Fibroblast of villous mesenchyme (primary cell): ENCODE data around the gene SLC1A2. TPM values are rescaled to one million over a fixed set of nuclear protein-coding genes. Genes with fewer than 3 reads are reported as not detected.
A peak's percentile ranks its signal among the peaks of the same experiment; 100 is the strongest.

Experiments
- DNase-seq: peaks from one replicate; pipeline ENCODE4 v3.0.0-alpha.2; 2010; ENCODE audit warnings: low read depth
- H3K4me3 ChIP-seq: 2 replicates; pipeline ENCODE4 v1.5.1; 2011; ENCODE audit warnings: low read depth, mild to moderate bottlenecking, low read length
- CTCF ChIP-seq: IDR thresholded peaks from 2 replicates; pipeline ENCODE4 v1.5.1; 2012; ENCODE audit warnings: low read depth, mild to moderate bottlenecking, low read length; ENCODE audit not compliant: insufficient read depth
- total RNA-seq: library from RNA; depleted of rRNA; stranded (reverse); fragments of >200 nt; gene quantifications from 2 replicates; pipeline ENCODE4 v1.2.3, GENCODE V29; 2012

The SLC1A2 gene
- total RNA-seq, 1 donor: 23.7 TPM

GRCh38 chr11:35223371-35223796 lies 196.0 kb downstream of the SLC1A2 start:
- DNase-seq: peak; percentile 84

DNA sequence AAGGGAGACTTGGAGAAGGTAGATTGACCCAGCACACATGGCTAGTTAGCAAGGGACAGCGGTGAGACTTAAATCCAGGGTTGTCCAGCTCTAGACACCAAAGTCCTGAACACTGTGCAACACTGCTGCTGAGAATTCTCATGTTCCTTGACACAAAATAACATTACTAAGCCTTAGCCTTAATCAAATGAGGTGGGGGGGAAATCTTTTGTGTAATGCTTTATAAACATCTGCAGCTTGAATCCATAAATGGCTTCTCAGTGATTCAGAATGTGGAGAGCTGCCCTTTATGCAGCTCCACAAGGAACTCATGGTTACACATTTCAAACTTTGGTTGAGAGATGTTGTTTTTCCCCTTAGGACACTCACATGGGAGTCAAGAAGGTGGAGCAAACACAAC lies 200.4 kb downstream of the SLC1A2 start:
- no peak overlapping the region for H3K4me3 ChIP-seq
- no peak for TF ChIP-seq CTCF
- DNase-seq: peak; percentile 40

More at GRCh38 chr11:35223371-35223796, 196.0 kb downstream of the SLC1A2 start:
- H3K4me3 ChIP-seq: no peak overlapping the region
- no peak for TF ChIP-seq CTCF

- peak; percentile 66 for DNase-seq
- H3K4me3 ChIP-seq: no peak overlapping the region
- TF ChIP-seq CTCF: no peak
Measured at GRCh38 chr11:35216962-35217678, 202.2 kb downstream of the SLC1A2 start.

DNA sequence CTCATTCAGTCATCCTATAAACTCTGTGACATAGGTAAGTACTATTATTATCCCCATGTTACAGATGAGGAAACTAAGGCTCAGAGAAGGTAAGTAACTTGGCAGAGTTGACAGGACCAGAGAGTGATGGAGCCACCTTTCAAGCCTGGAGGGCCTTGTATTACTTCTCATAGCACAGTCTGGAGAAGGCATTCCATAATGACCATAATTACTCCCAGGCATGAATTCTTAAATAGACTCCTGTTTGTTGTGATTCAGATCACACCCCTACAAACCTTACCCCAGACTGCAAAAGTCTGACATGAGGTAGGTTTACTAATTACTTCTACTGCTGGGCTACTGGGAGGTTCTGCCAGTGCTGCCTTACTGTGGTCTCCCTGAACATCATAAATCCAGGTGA lies 203.4 kb downstream of the SLC1A2 start:
- H3K4me3 ChIP-seq: no peak overlapping the region
- no peak for DNase-seq
- TF ChIP-seq CTCF: no peak

DNA sequence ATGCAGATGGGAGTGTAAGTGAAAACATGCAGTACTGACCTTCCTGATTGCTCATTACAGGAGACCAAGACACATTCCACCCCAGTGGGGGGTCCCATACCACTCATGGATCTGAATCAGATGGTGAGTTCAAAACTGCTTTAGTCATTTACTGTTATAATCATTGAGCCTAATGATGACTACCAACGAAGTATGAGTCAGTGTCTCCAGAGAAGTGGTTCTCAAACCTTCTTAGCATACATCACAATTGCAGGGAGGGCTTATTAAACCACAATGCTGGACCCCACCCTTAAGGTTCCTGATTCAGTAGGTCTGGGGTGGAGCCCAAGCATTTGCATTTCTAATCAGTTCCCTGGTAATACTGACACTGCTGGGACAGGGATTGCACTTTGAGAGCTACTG lies 204.6 kb downstream of the SLC1A2 start:
- DNase-seq: peak; percentile 57
- no peak for TF ChIP-seq CTCF

DNA sequence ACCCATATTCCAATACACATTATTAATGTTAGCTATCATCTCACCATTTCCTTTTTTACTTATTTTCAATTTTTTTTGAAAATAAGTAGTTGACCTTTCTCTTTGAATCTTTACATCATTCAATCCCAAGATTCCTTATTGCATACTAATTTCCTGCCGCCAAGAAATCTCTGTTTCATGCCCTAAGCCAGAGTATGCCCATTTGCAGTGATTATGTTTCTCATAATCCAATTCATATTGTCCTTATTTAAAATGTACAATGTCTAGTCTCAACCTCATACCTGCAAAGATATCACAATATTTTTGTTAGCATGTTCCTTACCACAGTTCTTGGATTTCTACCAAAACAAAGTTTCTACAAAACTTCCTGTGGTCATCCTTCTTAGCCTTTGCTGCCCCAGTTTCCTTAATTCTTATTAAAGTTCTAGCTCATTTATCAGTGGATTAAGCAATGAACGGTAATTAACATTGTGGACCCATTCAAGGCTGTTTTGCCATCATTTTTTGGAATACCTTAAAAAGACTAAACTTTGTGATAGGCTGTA lies 205.1 kb downstream of the SLC1A2 start:
- no peak for TF ChIP-seq CTCF
- no peak overlapping the region for H3K4me3 ChIP-seq
- peak; percentile 28 for DNase-seq

More for the DNA sequence above, 204.6 kb downstream of the SLC1A2 start:
- H3K4me3 ChIP-seq: no peak overlapping the region
